GM12865 (cell line): Measurements from ENCODE around the gene ENDOV.

ENCODE experiments used
- DNase-seq: peaks from one replicate; pipeline ENCODE4 v3.0.0; 2010; ENCODE audit warnings: low read depth
- H3K4me3 ChIP-seq: 2 replicates; pipeline ENCODE4 v1.5.1; 2011; ENCODE audit warnings: mild to moderate bottlenecking, low read depth, low read length, control low read depth
- CTCF ChIP-seq: IDR thresholded peaks from 2 replicates; pipeline ENCODE4 v1.5.1; 2011; ENCODE audit warnings: low read length, control low read depth, low read depth, inconsistent platforms; ENCODE audit not compliant: insufficient read depth; ENCODE audit errors: missing control alignments

The ENDOV gene

GRCh38 chr17:80452173-80452915 lies 37.4 kb downstream of the ENDOV start:
- no peak overlapping the region for H3K4me3 ChIP-seq
- no peak for TF ChIP-seq CTCF
- no peak for DNase-seq

- peak overlapping the region; percentile 89 for H3K4me3 ChIP-seq
- no peak for TF ChIP-seq CTCF
- DNase-seq: no peak
These were observed 38.4 kb downstream of the ENDOV start for GRCh38 chr17:80453126-80453997.

- no peak for DNase-seq
- H3K4me3 ChIP-seq: peak overlapping the region; percentile 89
- no peak for TF ChIP-seq CTCF
These were observed 39.1 kb downstream of the ENDOV start for GRCh38 chr17:80453998-80454556.

GRCh38 chr17:80454557-80455335 lies 39.8 kb downstream of the ENDOV start:
- no peak for TF ChIP-seq CTCF
- peak; percentile 99 for DNase-seq
- H3K4me3 ChIP-seq: peak overlapping the region; percentile 89

- DNase-seq: peak; percentile 71
- no peak for TF ChIP-seq CTCF
These were observed 40.4 kb downstream of the ENDOV start for GRCh38 chr17:80455336-80455710.

GRCh38 chr17:80455784-80456183 lies 40.8 kb downstream of the ENDOV start:
- TF ChIP-seq CTCF: no peak
- no peak overlapping the region; the same call in 1 of the 2 replicates for H3K4me3 ChIP-seq
- no peak for DNase-seq

More at GRCh38 chr17:80455336-80455710, 40.4 kb downstream of the ENDOV start:
- peak overlapping the region; percentile 89 for H3K4me3 ChIP-seq
